ENCODE data around the gene APOBEC3C. TPM values are rescaled to one million over a fixed set of nuclear protein-coding genes. Genes with fewer than 3 reads are reported as not detected.
"Not testable (repeated sequence)": the region's sequence is repeated elsewhere in the genome, so short reads cannot be mapped to it uniquely, and the experiment has no call there.

The APOBEC3C gene
- total RNA-seq, 3 donors from 2014 or later (not counting 1 experiment from before 2014, with no cell fraction given), result 144 to 168 (median 155) TPM

DNA sequence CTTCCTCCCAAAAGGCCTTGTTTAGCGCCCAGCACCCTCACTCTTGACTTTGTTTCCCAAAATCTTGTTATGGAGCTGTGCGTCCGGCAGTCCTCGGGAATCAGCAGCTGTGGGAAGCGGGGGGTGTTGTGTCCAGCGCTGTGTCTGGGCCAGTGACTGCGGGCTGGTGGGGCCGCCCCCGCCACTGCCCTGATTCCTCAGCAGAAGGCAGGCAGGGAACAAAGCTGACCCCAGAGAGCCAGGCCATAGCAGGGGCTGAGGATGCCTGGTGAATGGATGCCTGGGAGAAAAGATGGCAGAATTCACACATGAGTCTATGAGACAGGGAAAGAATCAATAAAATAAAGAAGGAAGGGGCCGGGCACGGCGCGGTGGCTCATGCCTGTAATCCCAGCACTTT, 2.5 kb downstream of the APOBEC3C start:
- TF ChIP-seq, protein P1, sequence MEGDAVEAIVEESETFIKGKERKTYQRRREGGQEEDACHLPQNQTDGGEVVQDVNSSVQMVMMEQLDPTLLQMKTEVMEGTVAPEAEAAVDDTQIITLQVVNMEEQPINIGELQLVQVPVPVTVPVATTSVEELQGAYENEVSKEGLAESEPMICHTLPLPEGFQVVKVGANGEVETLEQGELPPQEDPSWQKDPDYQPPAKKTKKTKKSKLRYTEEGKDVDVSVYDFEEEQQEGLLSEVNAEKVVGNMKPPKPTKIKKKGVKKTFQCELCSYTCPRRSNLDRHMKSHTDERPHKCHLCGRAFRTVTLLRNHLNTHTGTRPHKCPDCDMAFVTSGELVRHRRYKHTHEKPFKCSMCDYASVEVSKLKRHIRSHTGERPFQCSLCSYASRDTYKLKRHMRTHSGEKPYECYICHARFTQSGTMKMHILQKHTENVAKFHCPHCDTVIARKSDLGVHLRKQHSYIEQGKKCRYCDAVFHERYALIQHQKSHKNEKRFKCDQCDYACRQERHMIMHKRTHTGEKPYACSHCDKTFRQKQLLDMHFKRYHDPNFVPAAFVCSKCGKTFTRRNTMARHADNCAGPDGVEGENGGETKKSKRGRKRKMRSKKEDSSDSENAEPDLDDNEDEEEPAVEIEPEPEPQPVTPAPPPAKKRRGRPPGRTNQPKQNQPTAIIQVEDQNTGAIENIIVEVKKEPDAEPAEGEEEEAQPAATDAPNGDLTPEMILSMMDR (IDR thresholded peaks at IDR 0.05), result no peak
- H3K36me3 ChIP-seq (ENCODE audit: control insufficient read depth, insufficient read depth, low read length), result peaks cover 18% of the 10 kb centered on the region
- Mint-ChIP-seq H3K4me1 (peaks cover 31 to 65% of the 10 kb centered on the region in 2 donors), H3K9me3 (no peaks in the 10 kb centered on the region), H3K27ac (peak overlapping the region; percentile 76 to 79), H3K4me3 (peak overlapping the region; percentile 45), H3K27me3 (ENCODE audit: low read depth in 2 of 2) (no peaks in the 10 kb centered on the region), H3K36me3 (no peaks in the 10 kb centered on the region)
- intact Hi-C loops (cut with micrococcal nuclease), result no loop called here
- WGBS (ENCODE audit: insufficient coverage), result 98% methylated on average over 13 of the region's 13 CpGs
- no peaks in the 10 kb centered on the region for H3K27me3 ChIP-seq (ENCODE audit: control insufficient read depth, insufficient read depth, low read length)
- H3K4me1 ChIP-seq (ENCODE audit: control insufficient read depth, insufficient read depth, low read length), result peaks cover 52% of the 10 kb centered on the region
- H3K4me3 ChIP-seq (ENCODE audit: low read length), result no peak overlapping the region
- DNase-seq (no peak), ATAC-seq (no peak)
- H3K27ac ChIP-seq (ENCODE audit: low read length), result no peak overlapping the region
- no peaks in the 10 kb centered on the region for H3K9me3 ChIP-seq (ENCODE audit: control insufficient read depth, insufficient read depth, low read length)

DNA sequence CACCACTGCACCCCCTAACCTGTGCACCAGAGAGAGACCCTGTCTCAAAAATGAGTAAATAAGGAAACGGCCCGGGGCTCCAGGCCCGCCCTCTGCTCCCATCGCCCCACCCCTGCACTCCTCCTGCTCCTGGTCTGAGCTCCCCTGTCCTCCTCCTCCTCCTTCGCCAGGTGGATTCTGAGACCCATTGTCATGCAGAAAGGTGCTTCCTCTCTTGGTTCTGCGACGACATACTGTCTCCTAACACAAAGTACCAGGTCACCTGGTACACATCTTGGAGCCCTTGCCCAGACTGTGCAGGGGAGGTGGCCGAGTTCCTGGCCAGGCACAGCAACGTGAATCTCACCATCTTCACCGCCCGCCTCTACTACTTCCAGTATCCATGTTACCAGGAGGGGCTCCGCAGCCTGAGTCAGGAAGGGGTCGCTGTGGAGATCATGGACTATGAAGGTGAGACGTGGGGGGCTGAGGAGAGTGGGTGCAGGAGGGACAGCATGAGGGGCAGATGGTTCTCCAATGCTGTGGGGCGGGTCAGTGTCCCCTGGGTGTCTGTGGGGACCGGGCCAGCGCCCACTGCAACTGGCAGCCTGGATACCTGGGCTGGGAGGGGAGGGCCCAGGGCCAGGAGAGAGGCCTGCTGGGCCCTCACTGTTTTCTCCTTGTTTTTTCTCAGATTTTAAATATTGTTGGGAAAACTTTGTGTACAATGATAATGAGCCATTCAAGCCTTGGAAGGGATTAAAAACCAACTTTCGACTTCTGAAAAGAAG, 3.7 kb downstream of the APOBEC3C start:
- Histone ChIP-seq H3K36me3 (ENCODE audit: control insufficient read depth, insufficient read depth, low read length) (peaks cover 18% of the 10 kb centered on the region), H3K9me3 (ENCODE audit: control insufficient read depth, insufficient read depth, low read length) (no peaks in the 10 kb centered on the region), H3K4me1 (ENCODE audit: control insufficient read depth, insufficient read depth, low read length) (peaks cover 62% of the 10 kb centered on the region), H3K4me3 (ENCODE audit: low read length) (no peak overlapping the region), H3K27ac (ENCODE audit: low read length) (no peak overlapping the region), H3K27me3 (ENCODE audit: control insufficient read depth, insufficient read depth, low read length) (no peaks in the 10 kb centered on the region)
- H3K27me3 Mint-ChIP-seq (ENCODE audit: low read depth in 2 of 2), result no peaks in the 10 kb centered on the region
- ATAC-seq, result no peak
- no peak for DNase-seq
- peak overlapping the region; percentile 94 to 96 for H3K27ac Mint-ChIP-seq
- peaks cover 39 to 67% of the 10 kb centered on the region in 2 donors for H3K4me1 Mint-ChIP-seq
- 91% methylated on average over 15 of the region's 18 CpGs for WGBS (ENCODE audit: insufficient coverage)
- no peak overlapping the region for H3K4me3 Mint-ChIP-seq
- intact Hi-C loops (cut with micrococcal nuclease), result no loop called here
- TF ChIP-seq, protein P1 (IDR thresholded peaks at IDR 0.05), result no peak
- H3K9me3 Mint-ChIP-seq, result no peaks in the 10 kb centered on the region
- H3K36me3 Mint-ChIP-seq, result no peaks in the 10 kb centered on the region

DNA sequence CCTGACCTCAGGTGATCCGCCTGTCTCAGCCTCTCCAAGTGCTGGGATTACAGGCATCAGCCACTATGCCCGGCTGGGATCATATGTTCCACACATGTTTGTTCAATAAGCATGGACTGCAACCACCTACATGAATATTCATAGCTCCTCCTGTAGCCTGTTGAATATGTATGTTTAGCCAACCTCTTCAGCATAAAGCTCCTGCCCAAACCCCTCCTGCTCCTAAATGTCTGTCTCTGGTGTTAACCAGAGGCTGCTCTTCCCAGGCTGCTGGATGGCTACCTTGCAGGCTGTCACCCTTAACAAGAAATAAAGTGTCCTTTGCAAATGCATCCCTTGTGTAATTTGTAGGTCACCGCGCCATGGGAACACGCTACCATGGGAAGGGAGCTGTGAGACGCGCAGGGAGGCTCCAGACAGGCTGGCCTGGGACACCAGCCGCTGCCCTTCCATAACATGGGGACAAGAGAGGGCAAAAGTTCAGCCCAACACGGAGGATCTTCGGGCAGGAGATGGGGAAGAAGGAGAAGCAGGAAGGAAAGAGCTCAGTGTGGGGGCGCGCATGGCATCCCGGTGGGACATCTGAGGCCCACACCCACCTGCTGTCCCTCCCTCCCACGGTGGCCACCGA, 6.1 kb downstream of the APOBEC3C start:
- not testable (repeated sequence) for H3K9me3 ChIP-seq (ENCODE audit: control insufficient read depth, insufficient read depth, low read length); H3K27me3 Mint-ChIP-seq (ENCODE audit: low read depth in 2 of 2); H3K9me3 Mint-ChIP-seq; H3K27me3 ChIP-seq (ENCODE audit: control insufficient read depth, insufficient read depth, low read length); H3K36me3 Mint-ChIP-seq; ATAC-seq
- Histone ChIP-seq H3K4me1 (ENCODE audit: control insufficient read depth, insufficient read depth, low read length) (peaks cover 67% of the 10 kb centered on the region), H3K27ac (ENCODE audit: low read length) (peak overlapping the region; percentile 70), H3K4me3 (ENCODE audit: low read length) (peak overlapping the region; percentile 31), H3K36me3 (ENCODE audit: control insufficient read depth, insufficient read depth, low read length) (peaks cover 31% of the 10 kb centered on the region)
- intact Hi-C loops (cut with micrococcal nuclease), result loop anchor here (5.0 kb wide), 1 partner anchor 62 kb away; no protein-coding TSS in a partner anchor
- Mint-ChIP-seq H3K4me1 (peaks cover 28 to 62% of the 10 kb centered on the region in 2 donors), H3K4me3 (peak overlapping the region; percentile 96), H3K27ac (peak overlapping the region; percentile 94 to 96)
- peak in 1 of 2 donors; percentile 36 for DNase-seq
- WGBS (ENCODE audit: insufficient coverage), result 71% methylated on average over 10 of the region's 15 CpGs

DNA sequence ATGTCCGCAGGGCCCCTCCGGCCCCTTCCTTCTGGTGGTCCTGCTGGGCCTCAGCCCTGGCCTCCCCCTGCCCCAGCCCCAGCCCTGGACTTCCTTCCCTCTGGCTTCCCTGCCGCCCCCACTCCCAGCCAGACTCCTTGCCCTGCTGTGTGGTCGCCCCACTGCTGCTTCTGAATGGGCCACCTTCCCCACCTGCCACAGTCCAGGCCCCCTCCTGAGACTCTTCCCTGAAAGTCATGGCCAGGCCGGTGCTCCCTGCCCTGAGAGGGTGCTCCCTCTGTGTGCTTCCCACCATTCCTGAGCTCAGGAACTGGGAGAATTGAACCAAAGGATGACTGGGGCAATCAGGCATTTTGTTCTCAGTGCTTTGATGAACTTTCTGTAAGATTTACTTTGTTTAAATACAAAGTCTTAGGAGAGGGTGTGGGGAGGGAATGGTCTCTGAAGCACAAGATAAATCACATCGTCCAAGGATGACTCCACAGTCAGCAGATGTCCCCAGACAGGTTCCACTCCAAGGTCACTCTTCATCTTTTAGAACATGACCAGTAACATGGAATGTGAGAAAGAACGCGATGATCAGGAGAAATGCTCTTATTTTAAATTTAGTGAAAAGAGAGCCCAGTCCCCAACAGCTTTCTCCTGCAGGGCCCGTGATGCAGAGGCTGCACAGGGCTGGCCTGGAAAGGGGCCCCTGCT, 7.6 kb downstream of the APOBEC3C start:
- H3K36me3 ChIP-seq (ENCODE audit: control insufficient read depth, insufficient read depth, low read length), result peaks cover 37% of the 10 kb centered on the region
- Mint-ChIP-seq H3K4me3 (peak overlapping the region; percentile 96), H3K27me3 (ENCODE audit: low read depth in 2 of 2) (no peaks in the 10 kb centered on the region), H3K4me1 (peaks cover 27 to 69% of the 10 kb centered on the region in 2 donors), H3K27ac (peak overlapping the region; percentile 94 to 96), H3K9me3 (no peaks in the 10 kb centered on the region), H3K36me3 (no peaks in the 10 kb centered on the region)
- no peak for DNase-seq
- H3K27ac ChIP-seq (ENCODE audit: low read length), result peak overlapping the region; percentile 87
- intact Hi-C loops (cut with micrococcal nuclease), result loop anchor here (5.0 kb wide), 1 partner anchor 61 kb away; no protein-coding TSS in a partner anchor
- H3K27me3 ChIP-seq (ENCODE audit: control insufficient read depth, insufficient read depth, low read length), result no peaks in the 10 kb centered on the region
- no peak for ATAC-seq
- peak overlapping the region; percentile 78 for H3K4me3 ChIP-seq (ENCODE audit: low read length)
- 28% methylated on average over 8 of the region's 9 CpGs for WGBS (ENCODE audit: insufficient coverage)
- H3K9me3 ChIP-seq (ENCODE audit: control insufficient read depth, insufficient read depth, low read length), result no peaks in the 10 kb centered on the region
- H3K4me1 ChIP-seq (ENCODE audit: control insufficient read depth, insufficient read depth, low read length), result peaks cover 62% of the 10 kb centered on the region
- TF ChIP-seq, protein P1 (IDR thresholded peaks at IDR 0.05), result no peak

Data from natural killer cell (primary cell).